Vagina (tissue), 2 donors: ENCODE measurements around the gene PITX2. TPM values are rescaled to one million over a fixed set of nuclear protein-coding genes. Genes with fewer than 3 reads are reported as not detected.

ENCODE experiments used
- DNase-seq, 2 donors: peaks; one replicate each; pipeline ENCODE4 v3.0.0-alpha.2; 2017; ENCODE audit errors: extremely low spot score in 2 of 2
- H3K27ac ChIP-seq: fragments of 200-600 bp; sonication (generic); one replicate; pipeline ENCODE4 v1.5.1; 2019
- H3K27me3 ChIP-seq: fragments of 200-600 bp; sonication (generic); one replicate; pipeline ENCODE4 v1.5.1; 2019
- H3K36me3 ChIP-seq, 2 donors: fragments of 200-600 bp; sonication (generic); one replicate each; pipeline ENCODE4 v1.5.1; 2017 to 2019
- H3K4me1 ChIP-seq: fragments of 200-600 bp; sonication (generic); one replicate; pipeline ENCODE4 v1.5.1; 2019
- H3K4me3 ChIP-seq, 2 donors: fragments of 200-600 bp; sonication (generic); 1 replicate in 1 of 2; 2 replicates in 1 of 2; pipeline ENCODE4 v1.5.1; 2016 to 2019
- H3K9me3 ChIP-seq: fragments of 200-600 bp; sonication (generic); one replicate; pipeline ENCODE4 v1.5.1; 2019
- POLR2A ChIP-seq, 2 donors: fragments of 450-650 bp; IDR thresholded peaks; one replicate each; pipeline ENCODE4 v1.6.1; 2017; ENCODE audit warnings: antibody characterized with exemption in 2 of 2, mild to moderate bottlenecking in 2 of 2, moderate library complexity in 2 of 2
- POLR2AphosphoS5 ChIP-seq, 2 donors: sonication (generic); formaldehyde crosslinking; IDR thresholded peaks; one replicate each; pipeline ENCODE4 v1.9.0; 2017; ENCODE audit warnings: antibody characterized with exemption in 2 of 2, mild to moderate bottlenecking in 2 of 2, low read depth in 1 of 2; ENCODE audit not compliant: insufficient read depth in 1 of 2
- intact Hi-C: fragments of 100-400 bp; cut with DNase I; formaldehyde crosslinking; loops from one replicate; pipeline ENCODE4 v1.15.1; 2023
- total RNA-seq: library from RNA; depleted of rRNA; stranded (reverse); fragments of >200 nt; gene quantifications from one replicate; pipeline ENCODE4 v1.2.3, GENCODE V29; 2016
- TF ChIP-seq, protein P1 (sequence below), 3 experiments: fragments of 450-650 bp in 2 of 3; fragments of 200-600 bp in 1 of 3; sonication (generic) in 1 of 3; IDR thresholded peaks; one replicate each; pipeline ENCODE4 v1.5.1; 2017 to 2019; ENCODE audit warnings: antibody characterized with exemption in 3 of 3, mild to moderate bottlenecking in 2 of 3, moderate library complexity in 2 of 3

PITX2 gene
- total RNA-seq, 1 donor from 2014 or later: 6.6 TPM

- intact Hi-C loops: no loop called here
- H3K4me1 ChIP-seq: peaks cover 27% of the 10 kb centered on the region
- TF ChIP-seq POLR2A (IDR thresholded peaks at IDR 0.05) (no peak), POLR2AphosphoS5 (IDR thresholded peaks at IDR 0.05; ENCODE audit: insufficient read depth in 1 of 2, low read depth in 1 of 2) (no peak)
- TF ChIP-seq, protein P1, sequence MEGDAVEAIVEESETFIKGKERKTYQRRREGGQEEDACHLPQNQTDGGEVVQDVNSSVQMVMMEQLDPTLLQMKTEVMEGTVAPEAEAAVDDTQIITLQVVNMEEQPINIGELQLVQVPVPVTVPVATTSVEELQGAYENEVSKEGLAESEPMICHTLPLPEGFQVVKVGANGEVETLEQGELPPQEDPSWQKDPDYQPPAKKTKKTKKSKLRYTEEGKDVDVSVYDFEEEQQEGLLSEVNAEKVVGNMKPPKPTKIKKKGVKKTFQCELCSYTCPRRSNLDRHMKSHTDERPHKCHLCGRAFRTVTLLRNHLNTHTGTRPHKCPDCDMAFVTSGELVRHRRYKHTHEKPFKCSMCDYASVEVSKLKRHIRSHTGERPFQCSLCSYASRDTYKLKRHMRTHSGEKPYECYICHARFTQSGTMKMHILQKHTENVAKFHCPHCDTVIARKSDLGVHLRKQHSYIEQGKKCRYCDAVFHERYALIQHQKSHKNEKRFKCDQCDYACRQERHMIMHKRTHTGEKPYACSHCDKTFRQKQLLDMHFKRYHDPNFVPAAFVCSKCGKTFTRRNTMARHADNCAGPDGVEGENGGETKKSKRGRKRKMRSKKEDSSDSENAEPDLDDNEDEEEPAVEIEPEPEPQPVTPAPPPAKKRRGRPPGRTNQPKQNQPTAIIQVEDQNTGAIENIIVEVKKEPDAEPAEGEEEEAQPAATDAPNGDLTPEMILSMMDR (IDR thresholded peaks at IDR 0.05): no peak
- H3K4me3 ChIP-seq: peak overlapping the region; percentile 42 to 50
- DNase-seq: no peak
- H3K36me3 ChIP-seq: no peaks in the 10 kb centered on the region
- peaks cover 4% of the 10 kb centered on the region for H3K27me3 ChIP-seq
- no peaks in the 10 kb centered on the region for H3K9me3 ChIP-seq
- no peak overlapping the region for H3K27ac ChIP-seq
These were observed 782 bp downstream of the PITX2 start for GRCh38 chr4:110621839-110622751.

DNA sequence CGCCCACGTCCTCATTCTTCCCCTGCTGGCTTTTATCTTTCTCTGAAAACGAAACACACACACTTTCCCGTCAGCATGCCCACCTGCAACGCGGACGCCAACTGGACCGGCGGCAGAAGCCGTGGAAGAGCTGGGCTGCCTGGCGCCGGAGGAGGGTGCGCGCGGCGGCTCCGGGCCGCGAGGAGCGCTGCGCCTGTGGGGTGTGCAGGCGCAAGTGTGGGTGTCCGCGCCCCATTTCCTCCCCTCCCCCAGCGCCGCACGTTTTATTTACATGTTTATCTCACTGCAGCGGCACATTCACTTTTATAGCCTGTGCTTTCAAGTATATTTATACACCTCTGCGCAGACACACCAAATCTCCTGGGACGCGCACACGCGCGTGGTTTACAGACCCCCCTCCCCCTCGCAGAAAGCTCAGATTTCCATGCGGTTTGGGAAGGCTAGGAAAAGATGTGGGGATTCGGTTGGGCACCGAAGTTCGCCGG, 1.5 kb downstream of the PITX2 start:
- Histone ChIP-seq H3K27me3 (peaks cover 4% of the 10 kb centered on the region), H3K27ac (no peak overlapping the region), H3K4me1 (peaks cover 27% of the 10 kb centered on the region), H3K9me3 (no peaks in the 10 kb centered on the region), H3K36me3 (no peaks in the 10 kb centered on the region), H3K4me3 (peak overlapping the region; percentile 20 to 50)
- intact Hi-C loops: no loop called here
- DNase-seq: no peak
- TF ChIP-seq, protein P1 (IDR thresholded peaks at IDR 0.05): no peak
- TF ChIP-seq POLR2AphosphoS5 (IDR thresholded peaks at IDR 0.05; ENCODE audit: insufficient read depth in 1 of 2, low read depth in 1 of 2) (no peak), POLR2A (IDR thresholded peaks at IDR 0.05) (no peak)

DNA sequence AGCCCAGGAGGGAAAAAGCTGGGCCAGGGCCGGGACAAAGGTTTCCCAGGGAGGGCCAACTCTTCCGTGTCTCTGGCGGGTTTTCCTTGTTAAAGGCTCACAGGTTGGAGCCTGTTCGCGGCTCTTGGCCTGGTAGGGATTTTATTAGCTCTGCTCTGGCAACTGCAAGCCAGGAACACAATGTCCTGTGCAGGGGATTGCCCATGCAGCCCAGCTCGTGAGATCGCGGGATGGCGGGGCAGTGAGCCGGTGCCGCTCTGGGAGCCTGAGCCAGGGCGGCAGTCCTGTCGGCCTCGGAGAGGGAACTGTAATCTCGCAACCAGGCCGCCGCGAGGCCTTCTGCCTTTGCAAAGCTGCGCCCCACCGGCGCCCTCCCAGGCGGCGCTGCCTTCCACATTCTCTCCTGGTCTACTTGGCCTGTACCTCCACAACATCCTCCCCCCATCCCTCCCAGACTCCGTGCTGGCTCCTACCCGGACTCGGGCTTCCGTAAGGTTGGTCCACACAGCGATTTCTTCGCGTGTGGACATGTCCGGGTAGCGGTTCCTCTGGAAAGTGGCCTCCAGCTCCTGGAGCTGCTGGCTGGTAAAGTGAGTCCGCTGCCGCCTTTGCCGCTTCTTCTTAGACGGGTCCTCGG, 2.1 kb downstream of the PITX2 start:
- H3K9me3 ChIP-seq: no peaks in the 10 kb centered on the region
- intact Hi-C loops: no loop called here
- H3K27me3 ChIP-seq: peaks cover 9% of the 10 kb centered on the region
- H3K4me1 ChIP-seq: peaks cover 27% of the 10 kb centered on the region
- DNase-seq: no peak
- peak overlapping the region; percentile 20 to 50 for H3K4me3 ChIP-seq
- TF ChIP-seq POLR2AphosphoS5 (IDR thresholded peaks at IDR 0.05; ENCODE audit: insufficient read depth in 1 of 2, low read depth in 1 of 2): no peak
- TF ChIP-seq POLR2A (IDR thresholded peaks at IDR 0.05): no peak
- TF ChIP-seq, protein P1 (IDR thresholded peaks at IDR 0.05): no peak
- H3K36me3 ChIP-seq: no peaks in the 10 kb centered on the region
- H3K27ac ChIP-seq: no peak overlapping the region

DNA sequence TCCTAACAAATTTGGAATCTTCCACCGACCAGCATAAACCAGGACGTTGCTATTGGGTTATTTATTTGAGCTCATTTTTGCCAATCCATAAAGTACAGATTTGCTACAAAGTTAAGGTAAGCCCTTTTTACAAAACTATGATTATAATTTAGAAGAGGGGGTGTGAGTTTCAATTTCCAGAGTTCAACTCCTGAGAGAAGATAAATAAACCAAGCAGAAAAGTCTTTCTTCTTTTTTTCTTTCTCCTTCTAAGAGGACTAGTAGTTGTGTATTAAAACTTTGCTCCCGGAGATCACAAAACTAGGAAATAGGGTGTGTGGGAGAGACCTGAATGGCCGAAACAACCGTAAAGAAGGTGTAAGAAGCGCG, 2.6 kb downstream of the PITX2 start:
- Histone ChIP-seq H3K4me3 (no peak overlapping the region), H3K4me1 (peaks cover 27% of the 10 kb centered on the region), H3K9me3 (no peaks in the 10 kb centered on the region), H3K36me3 (no peaks in the 10 kb centered on the region), H3K27me3 (peaks cover 10% of the 10 kb centered on the region), H3K27ac (no peak overlapping the region)
- intact Hi-C loops: no loop called here
- TF ChIP-seq POLR2AphosphoS5 (IDR thresholded peaks at IDR 0.05; ENCODE audit: insufficient read depth in 1 of 2, low read depth in 1 of 2): no peak
- TF ChIP-seq, protein P1 (IDR thresholded peaks at IDR 0.05): no peak
- TF ChIP-seq POLR2A (IDR thresholded peaks at IDR 0.05): no peak
- no peak for DNase-seq
